Vagina (tissue), 2 donors: ENCODE data around the gene FAM228B. TPM values are rescaled to one million over a fixed set of nuclear protein-coding genes. Genes with fewer than 3 reads are reported as not detected.

ENCODE experiments used
- DNase-seq, 2 donors: peaks; one replicate each; pipeline ENCODE4 v3.0.0-alpha.2; 2017; ENCODE audit errors: extremely low spot score in 2 of 2
- H3K27ac ChIP-seq: fragments of 200-600 bp; sonication (generic); one replicate; pipeline ENCODE4 v1.5.1; 2019
- H3K27me3 ChIP-seq: fragments of 200-600 bp; sonication (generic); one replicate; pipeline ENCODE4 v1.5.1; 2019
- H3K36me3 ChIP-seq, 2 donors: fragments of 200-600 bp; sonication (generic); one replicate each; pipeline ENCODE4 v1.5.1; 2017 to 2019
- H3K4me1 ChIP-seq: fragments of 200-600 bp; sonication (generic); one replicate; pipeline ENCODE4 v1.5.1; 2019
- H3K4me3 ChIP-seq, 2 donors: fragments of 200-600 bp; sonication (generic); 1 replicate in 1 of 2; 2 replicates in 1 of 2; pipeline ENCODE4 v1.5.1; 2016 to 2019
- H3K9me3 ChIP-seq: fragments of 200-600 bp; sonication (generic); one replicate; pipeline ENCODE4 v1.5.1; 2019
- POLR2A ChIP-seq, 2 donors: fragments of 450-650 bp; IDR thresholded peaks; one replicate each; pipeline ENCODE4 v1.6.1; 2017; ENCODE audit warnings: antibody characterized with exemption in 2 of 2, mild to moderate bottlenecking in 2 of 2, moderate library complexity in 2 of 2
- POLR2AphosphoS5 ChIP-seq, 2 donors: sonication (generic); formaldehyde crosslinking; IDR thresholded peaks; one replicate each; pipeline ENCODE4 v1.9.0; 2017; ENCODE audit warnings: antibody characterized with exemption in 2 of 2, mild to moderate bottlenecking in 2 of 2, low read depth in 1 of 2; ENCODE audit not compliant: insufficient read depth in 1 of 2
- intact Hi-C: fragments of 100-400 bp; cut with DNase I; formaldehyde crosslinking; loops from one replicate; pipeline ENCODE4 v1.15.1; 2023
- total RNA-seq: library from RNA; depleted of rRNA; stranded (reverse); fragments of >200 nt; gene quantifications from one replicate; pipeline ENCODE4 v1.2.3, GENCODE V29; 2016
- TF ChIP-seq, protein P1 (sequence below), 3 experiments: fragments of 450-650 bp in 2 of 3; fragments of 200-600 bp in 1 of 3; sonication (generic) in 1 of 3; IDR thresholded peaks; one replicate each; pipeline ENCODE4 v1.5.1; 2017 to 2019; ENCODE audit warnings: antibody characterized with exemption in 3 of 3, mild to moderate bottlenecking in 2 of 3, moderate library complexity in 2 of 3

FAM228B gene
- total RNA-seq, 1 donor from 2014 or later, result 16.5 TPM

- intact Hi-C loops, result no loop called here
- H3K4me1 ChIP-seq, result peaks cover 4% of the 10 kb centered on the region
- peaks cover 0 to 62% of the 10 kb centered on the region in 2 donors for H3K36me3 ChIP-seq
- TF ChIP-seq POLR2A (IDR thresholded peaks at IDR 0.05) (no peak), POLR2AphosphoS5 (IDR thresholded peaks at IDR 0.05; ENCODE audit: insufficient read depth in 1 of 2, low read depth in 1 of 2) (no peak)
- TF ChIP-seq, protein P1, sequence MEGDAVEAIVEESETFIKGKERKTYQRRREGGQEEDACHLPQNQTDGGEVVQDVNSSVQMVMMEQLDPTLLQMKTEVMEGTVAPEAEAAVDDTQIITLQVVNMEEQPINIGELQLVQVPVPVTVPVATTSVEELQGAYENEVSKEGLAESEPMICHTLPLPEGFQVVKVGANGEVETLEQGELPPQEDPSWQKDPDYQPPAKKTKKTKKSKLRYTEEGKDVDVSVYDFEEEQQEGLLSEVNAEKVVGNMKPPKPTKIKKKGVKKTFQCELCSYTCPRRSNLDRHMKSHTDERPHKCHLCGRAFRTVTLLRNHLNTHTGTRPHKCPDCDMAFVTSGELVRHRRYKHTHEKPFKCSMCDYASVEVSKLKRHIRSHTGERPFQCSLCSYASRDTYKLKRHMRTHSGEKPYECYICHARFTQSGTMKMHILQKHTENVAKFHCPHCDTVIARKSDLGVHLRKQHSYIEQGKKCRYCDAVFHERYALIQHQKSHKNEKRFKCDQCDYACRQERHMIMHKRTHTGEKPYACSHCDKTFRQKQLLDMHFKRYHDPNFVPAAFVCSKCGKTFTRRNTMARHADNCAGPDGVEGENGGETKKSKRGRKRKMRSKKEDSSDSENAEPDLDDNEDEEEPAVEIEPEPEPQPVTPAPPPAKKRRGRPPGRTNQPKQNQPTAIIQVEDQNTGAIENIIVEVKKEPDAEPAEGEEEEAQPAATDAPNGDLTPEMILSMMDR (IDR thresholded peaks at IDR 0.05), result no peak
- H3K27ac ChIP-seq, result no peak overlapping the region
- H3K4me3 ChIP-seq, result no peak overlapping the region
- no peaks in the 10 kb centered on the region for H3K27me3 ChIP-seq
- no peak for DNase-seq
- H3K9me3 ChIP-seq, result no peaks in the 10 kb centered on the region
These were observed 81.9 kb downstream of the FAM228B start for GRCh38 chr2:24205131-24205530.

- Histone ChIP-seq H3K4me3 (no peak overlapping the region), H3K36me3 (peaks cover 0 to 72% of the 10 kb centered on the region in 2 donors), H3K9me3 (no peaks in the 10 kb centered on the region), H3K27ac (no peak overlapping the region), H3K27me3 (no peaks in the 10 kb centered on the region), H3K4me1 (peaks cover 2% of the 10 kb centered on the region)
- TF ChIP-seq POLR2A (IDR thresholded peaks at IDR 0.05), result no peak
- intact Hi-C loops, result no loop called here
- no peak for DNase-seq
These were observed 83.0 kb downstream of the FAM228B start for GRCh38 chr2:24206242-24206641.

GRCh38 chr2:24206714-24207113, 83.4 kb downstream of the FAM228B start:
- TF ChIP-seq POLR2AphosphoS5 (IDR thresholded peaks at IDR 0.05; ENCODE audit: insufficient read depth in 1 of 2, low read depth in 1 of 2), result no peak
- TF ChIP-seq, protein P1 (IDR thresholded peaks at IDR 0.05), result no peak
- no peak for TF ChIP-seq POLR2A (IDR thresholded peaks at IDR 0.05)
- peaks cover 0 to 77% of the 10 kb centered on the region in 2 donors for H3K36me3 ChIP-seq

DNA sequence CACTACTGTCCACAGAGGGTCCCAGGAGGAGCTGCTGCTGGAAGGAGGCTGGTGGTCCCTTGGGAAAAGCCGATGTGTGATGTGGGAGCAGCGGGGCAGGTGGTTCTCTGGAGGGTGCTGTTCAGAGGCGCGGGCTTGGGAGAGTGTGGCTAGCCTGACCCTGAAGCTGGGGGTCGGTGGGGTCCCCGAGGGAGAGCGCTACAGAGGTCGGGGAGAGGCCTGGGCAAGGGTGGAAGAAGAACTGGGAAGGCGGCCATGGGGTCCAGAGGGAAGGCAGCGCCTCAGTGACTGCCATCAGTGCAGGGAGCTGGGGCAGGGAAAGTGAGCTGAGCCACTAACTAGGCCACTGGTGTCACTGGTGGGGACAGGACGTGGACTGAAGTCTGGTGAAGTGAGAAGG, 84.1 kb downstream of the FAM228B start:
- no peaks in the 10 kb centered on the region for H3K27me3 ChIP-seq
- H3K36me3 ChIP-seq, result peaks cover 0 to 84% of the 10 kb centered on the region in 2 donors
- no peak overlapping the region for H3K4me3 ChIP-seq
- intact Hi-C loops, result no loop called here
- H3K9me3 ChIP-seq, result no peaks in the 10 kb centered on the region
- H3K4me1 ChIP-seq, result no peaks in the 10 kb centered on the region
- TF ChIP-seq, protein P1 (IDR thresholded peaks at IDR 0.05), result no peak
- no peak for TF ChIP-seq POLR2AphosphoS5 (IDR thresholded peaks at IDR 0.05; ENCODE audit: insufficient read depth in 1 of 2, low read depth in 1 of 2)
- TF ChIP-seq POLR2A (IDR thresholded peaks at IDR 0.05), result no peak
- no peak for DNase-seq
- H3K27ac ChIP-seq, result no peak overlapping the region

More at GRCh38 chr2:24206714-24207113, 83.4 kb downstream of the FAM228B start:
- intact Hi-C loops, result no loop called here
- Histone ChIP-seq H3K4me1 (no peaks in the 10 kb centered on the region), H3K27ac (no peak overlapping the region), H3K27me3 (no peaks in the 10 kb centered on the region), H3K4me3 (no peak overlapping the region), H3K9me3 (no peaks in the 10 kb centered on the region)
- DNase-seq, result no peak

GRCh38 chr2:24208490-24208889, 85.2 kb downstream of the FAM228B start:
- H3K4me3 ChIP-seq, result no peak overlapping the region
- no peak overlapping the region for H3K27ac ChIP-seq
- H3K4me1 ChIP-seq, result no peaks in the 10 kb centered on the region
- DNase-seq, result no peak
- TF ChIP-seq POLR2AphosphoS5 (IDR thresholded peaks at IDR 0.05; ENCODE audit: insufficient read depth in 1 of 2, low read depth in 1 of 2) (no peak), POLR2A (IDR thresholded peaks at IDR 0.05) (no peak)
- TF ChIP-seq, protein P1 (IDR thresholded peaks at IDR 0.05), result no peak
- intact Hi-C loops, result no loop called here
- H3K36me3 ChIP-seq, result peaks cover 0 to 90% of the 10 kb centered on the region in 2 donors
- no peaks in the 10 kb centered on the region for H3K27me3 ChIP-seq
- no peaks in the 10 kb centered on the region for H3K9me3 ChIP-seq
